C4-2B (cell line): ENCODE data around the gene ORAI2.
"Not testable (repeated sequence)": the region's sequence is repeated elsewhere in the genome, so short reads cannot be mapped to it uniquely, and the experiment has no call there.

Experiments
- CTCF ChIP-seq: fragments of 450-650 bp; conservative IDR thresholded peaks from 2 replicates; pipeline ENCODE4 v1.5.1; 2017; ENCODE audit warnings: mild to moderate bottlenecking
- ZFX ChIP-seq: fragments of 450-650 bp; IDR thresholded peaks from 2 replicates; pipeline ENCODE4 v1.6.1; 2017

DNA sequence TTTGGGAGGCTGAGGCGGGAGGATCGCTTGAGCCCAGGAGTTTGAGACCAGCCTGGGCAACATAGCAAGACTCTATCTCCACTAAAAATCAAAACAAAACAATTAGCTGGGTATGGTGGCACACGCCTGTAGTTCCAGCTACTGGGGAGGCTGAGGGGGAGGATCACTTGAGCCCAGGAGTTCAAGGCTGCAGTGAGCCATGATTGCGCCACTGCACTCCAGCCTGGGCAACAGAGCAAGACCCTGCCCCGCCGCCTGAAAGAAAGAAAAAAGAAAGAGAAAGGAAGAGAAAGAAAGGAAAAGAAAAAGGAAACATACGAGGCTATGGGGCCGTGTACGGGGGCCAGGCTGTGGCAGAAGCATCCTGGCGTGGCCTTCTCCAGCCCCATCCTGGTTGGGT is 21.6 kb downstream of the ORAI2 start:
- not testable (repeated sequence) for TF ChIP-seq CTCF, ZFX
